Measurements from ENCODE around the gene DNAJC16.

- TF ChIP-seq CTCF (conservative IDR thresholded peaks at IDR 0.05 in 1 of 2, IDR thresholded peaks at IDR 0.05 in 1 of 2; ENCODE audit: low read depth in 1 of 2, low read length in 2 of 2) (no peak), EZH2 (IDR thresholded peaks at IDR 0.05; ENCODE audit: low read length, missing control alignments) (no peak)
Measured at GRCh38 chr1:15508700-15509487, 17.8 kb upstream of the DNAJC16 start.
